GM21423 (cell line): Measurements from ENCODE around the gene C1orf174.

Experiments used
- ATAC-seq: cut with Tn5 transposase; IDR thresholded peaks from one replicate; pipeline ENCODE4 v1.9.1; 2021; ENCODE audit warnings: mild to moderate bottlenecking, moderate library complexity; ENCODE audit not compliant: unreplicated experiment

The C1orf174 gene

DNA sequence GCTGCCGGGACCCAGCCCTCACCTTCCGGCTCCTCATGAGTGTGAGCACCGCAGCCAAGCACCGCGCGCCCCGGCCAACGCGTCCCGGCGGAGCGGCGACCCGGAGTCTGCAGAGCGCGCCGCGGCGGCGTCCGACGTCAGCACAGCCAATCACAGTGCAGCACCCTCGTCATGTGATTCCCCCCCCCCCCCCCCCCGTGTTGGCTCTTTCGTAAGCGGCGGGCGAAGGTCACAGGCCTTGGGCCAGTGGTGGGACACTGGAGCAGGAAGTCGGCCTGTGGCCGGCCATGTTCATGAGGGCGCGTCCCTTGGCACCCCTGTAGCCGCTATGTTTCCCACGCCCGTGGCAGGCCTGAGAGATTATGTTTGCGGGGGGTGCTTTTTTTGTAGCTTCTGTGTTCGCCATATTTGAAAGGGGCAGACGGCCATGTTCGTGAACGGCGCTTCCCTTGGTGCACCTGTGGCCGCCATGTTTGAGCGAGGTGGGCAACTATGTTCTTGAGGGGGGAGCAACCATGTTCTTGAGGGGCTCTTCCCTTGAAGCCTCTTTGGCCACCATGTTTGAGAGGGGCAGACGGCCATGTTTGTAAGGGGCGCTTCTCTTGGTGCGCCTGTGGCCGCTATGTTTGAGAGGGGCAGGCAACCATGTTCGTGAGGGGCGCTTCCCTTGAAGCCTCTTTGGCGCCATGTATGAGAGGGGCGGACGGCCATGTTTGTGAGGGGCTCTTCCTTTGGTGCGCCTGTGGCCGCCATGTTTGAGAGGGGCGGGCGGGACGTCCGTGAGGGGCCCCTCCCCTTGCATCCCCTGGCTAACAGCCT is at the start of gene C1orf174:
TSS of gene C1orf174 (minus strand) at position 123 of the 819 bp plus-strand sequence. CDS start at position 37, 86 bp downstream.
- peak; percentile 61 for ATAC-seq

DNA sequence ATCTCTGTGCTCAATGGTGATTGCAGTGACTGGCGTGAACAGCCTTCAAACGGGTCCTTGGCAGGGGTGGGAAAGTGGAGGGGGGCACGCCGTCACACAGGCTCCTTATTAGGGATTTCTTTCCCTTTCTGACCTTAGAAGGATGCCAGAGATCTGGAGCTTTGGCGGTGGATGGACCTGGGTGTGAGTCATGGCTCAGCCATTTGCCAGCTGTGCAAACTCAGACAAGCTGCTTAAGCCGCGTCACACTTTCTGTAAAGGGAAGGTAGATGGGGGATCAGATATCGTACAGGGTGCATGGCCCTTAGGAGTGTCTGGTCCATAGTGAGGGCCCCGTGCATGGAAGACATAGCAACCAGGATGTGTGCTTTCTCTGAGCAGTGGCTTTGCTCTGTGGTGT is 48.3 kb upstream of the C1orf174 start:
- no peak for ATAC-seq

DNA sequence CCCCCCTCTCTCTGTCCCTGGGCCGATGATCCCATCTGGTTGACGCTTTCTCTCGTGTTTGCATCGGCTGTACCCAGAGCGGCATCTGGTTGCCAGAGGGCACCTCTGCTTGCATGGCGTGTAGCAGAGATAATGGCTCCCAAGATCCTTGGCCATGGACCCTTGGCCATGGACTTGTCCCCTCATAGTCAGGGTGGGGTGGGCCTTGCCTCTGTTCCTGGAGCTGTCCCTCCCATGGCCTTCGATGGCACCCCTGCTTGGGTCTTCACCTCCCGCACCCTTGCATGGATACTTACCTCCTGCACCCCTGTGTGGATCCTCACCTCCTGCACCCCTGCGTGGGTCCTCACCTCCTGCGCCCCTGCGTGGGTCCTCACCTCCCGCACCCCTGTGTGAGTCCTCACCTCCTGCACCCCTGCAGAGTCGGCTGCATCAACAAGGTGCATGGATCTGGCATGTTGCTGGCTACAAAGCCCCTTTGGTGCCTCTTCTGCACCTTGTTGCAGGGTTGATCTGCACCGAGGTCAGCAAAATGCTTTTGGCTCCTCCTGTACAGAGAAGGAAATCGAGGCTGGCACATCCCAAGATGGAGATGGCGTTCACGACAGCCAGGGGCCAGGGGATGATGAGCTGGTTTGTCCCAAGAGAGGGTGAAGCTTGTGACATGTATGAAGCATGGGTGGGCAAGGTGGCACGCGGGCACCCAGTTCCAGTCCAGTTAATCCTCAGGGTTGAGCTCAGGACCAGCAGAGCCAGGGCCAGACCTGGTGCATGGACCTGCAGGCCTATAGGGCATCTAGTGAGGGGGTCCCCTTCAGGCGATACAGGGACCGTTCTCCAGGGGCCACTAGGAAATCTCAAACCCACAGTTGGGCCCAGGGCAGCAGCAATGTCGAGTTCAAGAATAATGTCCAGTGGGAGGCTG is 46.1 kb upstream of the C1orf174 start:
- no peak for ATAC-seq

DNA sequence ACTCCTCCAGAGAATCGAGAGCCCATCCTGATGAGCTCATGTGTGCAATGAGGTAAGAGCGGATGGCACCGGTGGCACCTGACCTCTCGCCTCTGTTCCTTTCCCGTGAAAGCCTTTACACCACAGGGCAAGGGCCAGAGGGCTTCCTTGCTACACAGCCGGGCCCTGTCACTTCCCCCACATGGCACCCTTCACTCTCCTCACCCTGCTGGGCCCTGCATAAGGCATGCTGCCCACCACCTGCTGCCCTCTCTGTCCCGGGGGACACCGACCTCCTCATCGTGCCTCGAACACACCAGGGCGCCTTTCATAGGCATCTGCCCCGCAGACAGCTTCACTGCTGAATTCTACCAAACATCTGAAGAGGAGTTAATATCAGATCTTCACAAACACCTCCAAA is 45.1 kb upstream of the C1orf174 start:
- ATAC-seq = no peak

DNA sequence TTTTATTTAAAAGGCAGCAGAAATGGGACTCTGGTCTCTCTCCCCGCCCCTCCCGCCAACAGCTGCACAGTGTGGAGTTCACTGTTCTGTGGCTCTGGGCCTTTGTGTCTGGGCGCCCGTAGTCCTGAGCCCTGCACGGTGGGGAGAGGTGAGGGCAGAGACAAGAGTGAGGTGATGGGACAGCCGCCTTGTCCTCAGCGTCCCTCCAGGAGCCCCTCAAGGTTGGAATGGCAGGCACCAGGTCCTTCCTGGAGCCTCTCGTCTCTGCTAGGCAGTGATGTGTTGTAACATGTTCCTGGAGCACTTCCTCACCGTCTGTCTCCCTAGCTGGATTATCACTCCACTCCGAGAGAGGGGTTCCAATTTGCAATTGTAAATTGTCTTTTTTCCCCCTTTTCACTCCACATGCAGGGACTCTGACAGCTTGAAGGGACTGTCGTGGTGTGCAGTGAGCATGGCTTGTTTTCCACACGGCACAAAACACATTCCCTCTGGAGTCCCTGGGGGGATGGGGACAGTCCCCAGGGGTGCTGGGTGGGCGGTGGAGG is 44.6 kb upstream of the C1orf174 start:
- ATAC-seq = no peak

DNA sequence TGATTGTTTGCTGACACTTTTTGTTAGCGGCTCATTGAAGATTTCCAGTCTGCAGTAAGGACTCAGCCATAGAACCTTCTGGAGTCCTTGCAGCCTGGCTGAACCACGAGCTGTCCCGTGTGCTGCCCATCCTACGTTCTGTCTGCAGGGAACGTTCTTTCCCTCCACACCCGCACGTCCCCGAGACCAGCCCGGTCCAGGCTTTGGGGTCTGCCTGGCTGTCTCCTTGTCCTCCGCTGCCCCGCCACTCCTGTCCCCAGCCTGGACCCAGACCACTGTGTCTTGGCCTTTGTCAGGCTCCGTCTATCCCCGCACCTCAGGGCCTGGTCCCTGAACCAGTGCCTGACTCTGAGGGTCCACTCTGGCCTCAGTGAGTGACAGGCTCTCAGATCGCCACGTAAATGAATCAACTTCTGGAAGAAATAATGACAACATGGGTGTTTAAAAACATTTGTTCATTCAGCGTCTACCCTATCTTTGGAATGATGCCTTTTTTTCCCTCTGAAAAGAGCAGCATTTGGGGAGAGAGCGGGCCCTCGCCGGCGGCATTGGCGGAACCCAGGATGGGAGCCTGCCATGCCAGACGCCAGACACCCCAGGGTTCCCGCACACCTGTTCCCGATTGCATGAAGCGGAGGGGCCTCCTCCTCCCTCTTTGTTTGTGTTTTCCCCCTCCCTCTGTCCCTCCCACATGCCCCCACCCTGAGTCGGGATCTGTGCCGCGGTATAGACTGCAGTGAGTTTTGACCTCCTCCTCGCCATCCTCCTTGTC is 43.9 kb upstream of the C1orf174 start:
- no peak for ATAC-seq

DNA sequence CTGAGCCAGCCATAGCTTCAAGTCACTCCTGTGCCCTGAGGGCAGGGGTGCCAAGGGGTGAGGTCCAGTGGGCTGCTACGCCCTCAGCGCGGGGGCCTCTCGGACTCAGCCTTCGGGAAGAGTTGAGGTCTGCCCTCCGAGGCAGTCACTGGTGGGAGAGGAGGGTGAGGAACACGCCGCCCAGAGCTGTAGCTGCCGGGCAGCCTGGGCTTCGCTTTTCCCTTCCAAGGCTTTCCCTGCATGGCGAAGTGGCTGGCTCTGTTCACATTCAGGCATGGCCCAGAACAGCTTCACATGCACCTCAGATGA is 43.0 kb upstream of the C1orf174 start:
- ATAC-seq = no peak

DNA sequence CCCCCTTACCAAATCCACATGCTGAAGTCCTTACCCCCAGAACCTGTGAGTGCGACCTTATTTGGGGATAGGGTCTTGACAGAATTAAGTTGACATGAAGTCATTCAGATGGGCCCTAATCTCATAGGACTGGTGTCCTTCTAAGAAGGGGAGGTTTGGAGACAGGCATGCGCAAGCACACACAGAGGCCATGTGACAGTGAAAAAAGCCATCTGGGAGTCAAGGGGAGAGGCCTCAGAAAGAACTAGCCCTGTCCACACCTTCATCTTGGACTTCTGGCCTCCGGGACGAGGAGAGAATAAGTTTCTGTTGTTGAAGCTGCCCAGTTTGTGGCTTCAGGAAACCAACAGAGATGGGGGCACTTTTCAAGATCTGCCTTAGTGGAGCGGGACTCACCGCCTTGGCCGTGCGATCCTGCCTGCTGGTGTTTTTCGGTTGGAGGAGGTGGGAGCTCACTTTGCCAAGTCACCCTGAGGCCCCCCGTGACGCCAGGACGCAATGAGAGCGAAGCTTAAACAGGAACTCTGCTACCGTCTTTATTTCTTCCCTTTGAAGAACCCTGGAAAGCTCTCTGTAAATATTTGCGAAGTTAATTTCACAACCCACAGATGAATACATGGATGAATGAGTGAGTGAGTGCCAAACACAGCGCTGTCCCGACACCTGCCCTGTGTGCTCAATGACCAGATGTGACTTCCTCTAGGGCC is 42.5 kb upstream of the C1orf174 start:
- no peak for ATAC-seq

DNA sequence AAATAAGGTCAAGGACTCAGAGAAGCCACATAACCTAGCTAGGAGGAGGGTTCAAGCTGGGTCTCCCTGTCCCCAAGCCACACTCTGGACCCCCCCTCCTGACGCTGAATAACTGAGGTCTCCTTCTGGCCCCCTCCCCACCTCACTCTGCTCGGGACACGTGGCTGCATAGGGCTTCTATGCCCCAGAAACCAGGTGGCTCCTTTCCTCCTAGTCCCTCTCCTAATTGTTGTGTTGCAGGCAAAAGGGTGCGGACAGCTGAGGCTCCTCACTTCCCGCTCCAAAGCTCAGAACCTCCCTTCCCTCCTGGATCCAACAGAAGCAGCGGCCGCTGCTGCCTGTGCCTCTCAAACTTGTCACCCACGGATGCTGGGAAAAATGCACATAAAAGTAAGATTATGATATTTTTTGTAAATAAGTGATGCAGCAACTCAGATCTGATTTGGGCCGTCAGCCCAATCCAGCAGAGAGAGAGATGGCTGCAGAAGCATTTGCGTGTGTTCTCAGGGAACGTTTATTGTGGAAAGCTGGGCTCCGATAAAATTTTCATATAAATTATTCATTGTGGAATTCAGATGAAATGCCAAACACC is 40.8 kb upstream of the C1orf174 start:
- no peak for ATAC-seq

DNA sequence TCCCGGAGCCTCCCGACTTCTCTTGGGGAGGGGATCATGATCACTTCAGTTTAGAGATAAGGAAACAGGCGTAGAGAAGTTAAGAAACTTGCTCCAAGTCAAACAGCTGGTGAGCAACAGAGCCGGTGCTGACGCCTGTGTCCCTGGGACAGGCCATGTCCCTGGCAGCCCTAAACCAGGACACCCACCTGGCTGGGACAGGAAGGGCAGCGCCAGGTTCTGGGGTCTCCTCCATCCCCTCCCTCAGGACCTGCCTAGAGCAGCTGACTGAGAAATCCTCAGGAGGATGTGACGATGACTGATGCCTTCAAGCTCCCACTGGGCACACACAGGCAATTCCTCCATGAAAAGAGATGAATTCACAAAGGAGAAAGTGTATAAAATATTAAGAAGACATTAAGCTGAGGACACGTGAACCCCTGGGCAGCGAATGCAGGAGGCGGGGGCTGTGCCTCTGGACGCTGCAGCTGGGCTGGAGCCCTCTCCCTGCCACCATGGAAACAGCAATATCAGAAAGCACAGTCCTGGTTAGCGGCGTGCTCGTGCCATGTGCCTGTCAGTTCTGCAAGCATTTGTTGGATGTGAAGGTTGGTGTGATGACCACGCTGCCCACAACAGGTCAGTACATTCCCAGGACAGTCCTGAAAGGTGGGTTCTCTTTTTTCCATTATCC is 40.1 kb upstream of the C1orf174 start:
- ATAC-seq = no peak

DNA sequence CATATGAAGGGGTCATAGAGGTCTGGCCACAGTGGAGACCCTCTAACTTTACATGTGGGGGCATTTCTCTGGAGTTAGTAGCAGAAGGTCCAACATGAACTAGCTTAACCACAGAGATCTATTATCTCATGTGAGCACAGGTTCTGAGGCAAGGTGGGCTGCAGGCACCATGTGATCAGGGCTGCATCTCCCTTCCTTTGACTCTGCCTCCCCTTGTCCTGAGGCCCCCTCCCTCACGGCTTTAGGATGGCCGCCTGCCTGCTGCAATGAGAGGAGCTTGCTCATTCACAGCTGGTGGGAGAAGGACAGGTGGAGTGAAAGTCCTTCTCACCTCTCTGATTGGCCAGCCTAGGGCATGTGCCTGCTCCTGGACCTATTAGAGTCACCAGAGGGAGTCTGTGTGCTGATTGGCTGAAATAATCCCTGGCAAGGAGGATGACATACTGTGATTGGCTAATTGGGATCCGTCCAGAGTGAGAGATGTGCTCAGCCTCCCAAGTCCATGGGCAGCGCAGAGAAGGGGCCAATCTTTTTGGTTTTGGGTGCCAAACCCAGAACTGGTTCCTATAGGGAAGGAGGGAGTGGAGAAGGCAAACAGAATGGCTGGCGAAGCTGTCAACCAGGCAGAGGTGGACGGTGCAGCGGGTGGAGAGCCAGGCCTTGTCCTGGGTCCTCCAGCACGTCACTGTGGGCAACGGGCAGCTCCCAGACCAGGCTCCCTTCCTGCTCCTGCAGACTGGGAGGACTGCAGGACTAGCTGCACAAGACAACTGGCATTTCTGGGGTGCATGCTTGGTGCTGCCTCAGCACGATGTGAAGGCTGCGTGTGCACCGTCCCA is 39.4 kb upstream of the C1orf174 start:
- no peak for ATAC-seq

DNA sequence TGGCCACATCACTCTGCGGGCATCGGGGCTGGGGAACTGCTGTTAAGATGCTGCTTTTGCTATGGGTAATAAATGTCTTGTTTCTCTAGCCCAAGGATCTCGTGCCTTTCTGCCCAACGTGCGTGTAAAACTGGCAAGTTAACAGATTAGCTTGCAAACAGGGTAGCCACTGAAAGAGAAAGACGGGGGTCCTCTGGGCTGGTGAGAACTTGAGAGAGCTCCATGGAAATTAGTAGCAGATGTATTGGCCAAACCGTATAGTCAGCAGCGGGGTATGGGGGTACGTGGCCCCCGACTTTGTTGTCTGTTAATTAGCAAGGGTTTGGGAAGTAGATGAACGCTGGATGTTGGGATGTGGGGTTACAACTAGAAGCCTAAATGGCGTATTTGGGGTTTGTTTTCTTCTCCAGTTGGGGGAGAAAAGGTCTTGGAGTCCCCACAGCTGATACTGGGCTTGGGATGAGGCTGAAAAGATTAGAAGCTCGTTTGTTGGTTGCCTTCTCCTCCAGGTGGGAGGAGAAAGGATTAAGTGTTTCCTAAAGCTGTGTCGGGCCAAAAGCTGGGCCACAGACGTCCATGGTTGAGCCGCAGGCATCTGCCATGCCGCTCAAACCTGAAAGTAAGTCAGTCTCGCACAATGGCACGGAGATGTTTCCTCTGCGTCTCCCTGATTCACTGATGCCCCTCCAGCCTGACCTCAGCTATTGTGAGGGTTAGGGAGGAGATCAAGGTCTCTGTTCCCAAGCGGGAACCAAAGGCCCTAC is 32.3 kb upstream of the C1orf174 start:
- ATAC-seq = no peak

DNA sequence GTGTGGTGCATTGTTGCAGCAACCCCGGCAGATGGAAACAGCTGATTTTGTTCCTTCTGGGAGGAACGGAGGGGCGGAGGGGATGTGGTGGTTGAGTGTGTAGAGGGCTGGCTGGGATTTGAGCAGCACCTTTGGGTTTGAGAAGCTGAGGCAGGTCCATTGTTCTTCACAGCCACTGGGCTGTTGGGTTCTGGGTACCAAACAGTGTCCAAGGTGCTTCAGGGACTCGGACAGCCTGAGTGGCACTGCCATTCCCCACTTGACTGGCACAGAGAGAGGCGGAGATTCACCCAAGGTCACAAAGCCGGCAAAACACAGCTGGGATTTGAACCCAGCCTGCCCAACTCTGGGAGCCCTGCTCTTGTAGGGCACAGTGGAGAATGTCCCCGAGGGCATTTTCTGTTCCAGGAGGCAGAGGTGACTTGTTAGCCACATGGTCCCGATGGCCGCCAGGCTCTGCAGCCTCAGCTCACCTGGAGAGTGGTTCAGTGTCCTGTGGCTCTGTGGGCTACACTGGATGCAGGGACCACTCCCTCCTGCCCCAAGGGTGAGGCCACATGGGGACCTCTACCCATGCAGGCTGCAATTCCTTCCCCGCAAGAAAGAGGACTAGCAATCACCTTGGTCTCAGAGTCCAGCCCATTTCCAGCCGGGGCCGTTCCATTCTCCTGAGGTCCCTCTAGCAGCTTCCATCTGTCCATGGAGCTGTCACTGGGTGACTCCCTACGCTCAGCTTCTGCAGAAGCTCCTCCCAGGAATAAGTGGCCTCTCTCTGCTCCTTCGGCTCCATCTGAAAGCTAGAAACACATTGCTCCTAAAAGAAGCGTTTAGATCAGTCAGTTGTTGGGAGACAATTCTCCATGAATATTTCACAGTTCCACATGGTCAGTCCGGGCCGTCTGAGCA is 31.2 kb upstream of the C1orf174 start:
- no peak for ATAC-seq

DNA sequence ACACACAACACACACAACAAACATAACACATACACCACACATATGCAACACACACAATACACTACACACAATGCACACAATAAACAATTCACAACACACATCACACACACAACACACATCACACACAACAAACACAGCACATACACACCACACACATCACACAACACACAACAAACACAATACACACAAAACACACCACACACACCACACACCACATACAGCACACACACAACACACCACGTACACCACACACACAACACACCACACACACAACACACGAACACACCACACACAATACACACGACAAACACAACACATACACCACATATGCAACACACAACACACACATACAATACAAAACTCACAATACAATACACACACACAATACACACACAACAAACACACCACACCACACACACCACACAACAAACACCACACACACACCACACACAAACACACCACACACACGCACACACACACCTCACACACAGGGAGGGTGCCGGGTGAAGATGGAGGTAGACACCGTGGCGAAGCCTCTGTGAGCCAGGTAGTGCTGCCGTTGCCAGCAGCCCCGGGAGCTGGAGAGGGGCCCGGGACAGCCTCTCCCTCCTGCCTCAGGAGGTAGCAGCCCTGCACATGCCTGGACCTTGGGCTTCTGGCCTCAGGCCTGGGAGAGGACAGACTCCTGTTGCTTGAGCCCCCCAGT is 30.4 kb upstream of the C1orf174 start:
- no peak for ATAC-seq

DNA sequence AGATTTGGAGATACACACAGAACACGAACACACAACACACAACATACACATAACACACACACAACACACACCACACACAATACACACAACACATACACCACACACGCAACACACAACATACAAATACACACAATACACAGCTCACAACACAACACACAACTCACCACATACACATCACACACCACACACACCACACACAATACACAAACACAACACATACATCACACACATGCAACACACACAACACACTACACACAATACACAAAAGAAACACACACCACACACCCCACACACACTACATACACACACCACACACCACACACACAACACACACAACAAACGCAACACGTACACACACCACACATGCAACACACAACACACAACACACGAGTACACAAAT is 29.1 kb upstream of the C1orf174 start:
- ATAC-seq = no peak

DNA sequence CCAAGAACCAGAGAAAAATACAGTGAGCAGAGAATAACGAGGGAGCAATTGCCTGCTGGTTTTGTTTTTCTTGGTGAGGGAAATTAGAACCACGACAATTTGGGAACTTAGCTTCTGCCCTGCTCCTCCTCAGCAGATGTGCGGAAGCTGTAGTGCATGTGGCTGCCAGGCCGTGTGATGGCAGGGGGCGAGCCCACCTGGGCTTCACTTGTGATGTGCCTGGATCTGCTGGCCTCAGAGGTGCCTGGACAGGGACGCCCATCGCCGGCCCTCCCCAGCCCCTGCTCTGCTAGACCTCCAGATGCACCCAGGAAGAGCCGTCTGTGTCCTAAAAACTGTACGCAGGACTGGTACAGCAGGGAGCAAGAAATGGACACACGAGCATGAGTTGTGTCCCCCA is 28.5 kb upstream of the C1orf174 start:
- no peak for ATAC-seq
